ENCODE data around the gene FOXK1. TPM values are rescaled to one million over a fixed set of nuclear protein-coding genes. Genes with fewer than 3 reads are reported as not detected.

Gene FOXK1
- total and polyA plus RNA-seq, 2 of the 13 experiments (the other 11 are each of a cell fraction or from before 2014, with no cell fraction given): 4.6 to 8.8 TPM

DNA sequence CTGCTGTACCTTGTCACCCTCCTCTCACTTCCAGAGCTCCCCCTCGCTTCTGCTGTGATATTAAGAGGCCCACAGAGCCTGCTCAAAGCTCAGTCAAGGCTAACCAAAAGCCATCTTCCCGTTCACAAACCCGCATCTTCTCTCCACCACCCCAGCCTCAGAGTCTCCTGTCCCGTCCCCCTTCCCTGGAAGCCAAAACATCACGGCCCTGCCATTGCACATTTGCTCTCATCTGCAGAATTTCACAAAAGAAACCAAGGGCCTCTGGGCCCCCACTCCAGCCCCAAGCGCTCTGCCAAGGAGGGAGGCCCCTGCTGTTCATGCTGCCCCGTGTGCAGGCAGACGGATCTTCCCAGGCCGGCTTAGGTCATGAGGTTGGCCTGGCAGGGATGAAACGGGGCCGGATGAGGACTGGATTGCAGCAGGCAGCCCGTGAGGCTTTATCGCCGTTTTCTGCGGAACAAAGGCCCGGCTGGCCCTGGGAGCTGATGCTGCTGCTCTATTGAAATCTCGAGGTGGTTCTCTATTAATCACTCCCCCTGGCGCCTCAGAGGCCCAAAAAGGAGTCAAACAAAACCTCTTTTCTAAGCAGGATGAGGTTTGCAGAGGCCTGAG is 31.6 kb upstream of the FOXK1 start:
- ATAC-seq (peak; percentile 89), FAIRE-seq (no peak), DNase-seq (ENCODE audit: low spot score) (peak; percentile 34)
- H3K27ac ChIP-seq (ENCODE audit: extremely low read length, insufficient read depth, low read length): peak overlapping the region; percentile 39
- H3K79me2 ChIP-seq (ENCODE audit: insufficient read depth, low read length): no peaks in the 10 kb centered on the region
- no peaks in the 10 kb centered on the region for H3K9me3 ChIP-seq (ENCODE audit: low read length)
- peaks cover 30% of the 10 kb centered on the region for H3K4me1 ChIP-seq (ENCODE audit: insufficient read depth, low read length)
- H3K4me2 ChIP-seq (ENCODE audit: low read depth, low read length): peak overlapping the region; percentile 54
- peak overlapping the region in 2 of 3 experiments; percentile 4 to 43; a peak in 4 of 6 replicates for H3K4me3 ChIP-seq (replicated peaks in 1 of 3; ENCODE audit: insufficient read depth in 1 of 3, low read depth in 2 of 3, low read length in 3 of 3)
- intact Hi-C loops (cut with micrococcal nuclease; ENCODE audit: unreplicated experiment): no loop called here
- no peaks in the 10 kb centered on the region for H4K20me1 ChIP-seq (ENCODE audit: insufficient read depth, low read length)
- POLR2A ChIA-PET: interaction anchor here (0.6 to 2.7 kb wide), 5 partner anchors 9 to 32 kb away, joined by 3 to 12 read pairs (median 3); no protein-coding TSS in a partner anchor
- no TSS peak for BruUV-seq (replicated peaks)
- H3K27me3 ChIP-seq (ENCODE audit: control insufficient read depth in 1 of 2, insufficient read depth in 2 of 2, low read length in 2 of 2): no peaks in the 10 kb centered on the region
- CTCF ChIA-PET (ENCODE audit: low intra/inter-chr PET ratio, low total read pairs): no interaction called here
- in situ Hi-C loops (cut with HindIII; ENCODE audit: extremely low pct_ligation_motif_present, low pct_unique_long_range_greater_than_20kb): no loop called here
- WGBS (ENCODE audit: low lambda C conversion rate): 61% methylated on average over 6 of the region's 18 CpGs
- H2AFZ ChIP-seq (ENCODE audit: low read length): peak overlapping the region; percentile 71
- H3K36me3 ChIP-seq (replicated peaks in 1 of 2; ENCODE audit: control insufficient read depth in 1 of 2, insufficient read depth in 2 of 2, low read length in 2 of 2): no peaks in the 10 kb centered on the region
- peak overlapping the region; percentile 48 for H3K9ac ChIP-seq (ENCODE audit: insufficient read depth, low read depth, low read length)
- TF ChIP-seq ZNF687 (CRISPR knock-in tag; IDR thresholded peaks at IDR 0.05): peak; percentile 92
- TF ChIP-seq ZNF512 (CRISPR knock-in tag; IDR thresholded peaks at IDR 0.05): no peak
- no peak for TF ChIP-seq SYNCRIP (IDR thresholded peaks at IDR 0.05; ENCODE audit: insufficient read depth, low read depth, low read length)
- TF ChIP-seq ZNF652 (CRISPR knock-in tag; IDR thresholded peaks at IDR 0.05; ENCODE audit: borderline replicate concordance, low read depth): no peak
- TF ChIP-seq, protein P1, sequence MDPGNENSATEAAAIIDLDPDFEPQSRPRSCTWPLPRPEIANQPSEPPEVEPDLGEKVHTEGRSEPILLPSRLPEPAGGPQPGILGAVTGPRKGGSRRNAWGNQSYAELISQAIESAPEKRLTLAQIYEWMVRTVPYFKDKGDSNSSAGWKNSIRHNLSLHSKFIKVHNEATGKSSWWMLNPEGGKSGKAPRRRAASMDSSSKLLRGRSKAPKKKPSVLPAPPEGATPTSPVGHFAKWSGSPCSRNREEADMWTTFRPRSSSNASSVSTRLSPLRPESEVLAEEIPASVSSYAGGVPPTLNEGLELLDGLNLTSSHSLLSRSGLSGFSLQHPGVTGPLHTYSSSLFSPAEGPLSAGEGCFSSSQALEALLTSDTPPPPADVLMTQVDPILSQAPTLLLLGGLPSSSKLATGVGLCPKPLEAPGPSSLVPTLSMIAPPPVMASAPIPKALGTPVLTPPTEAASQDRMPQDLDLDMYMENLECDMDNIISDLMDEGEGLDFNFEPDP (CRISPR knock-in tag; conservative IDR thresholded peaks at IDR 0.05): no peak
- TF ChIP-seq ZNF547 (CRISPR knock-in tag; IDR thresholded peaks at IDR 0.05): no peak
- TF ChIP-seq ZFP1 (CRISPR knock-in tag; IDR thresholded peaks at IDR 0.05): no peak
- peak; percentile 48; the same call in 1 of the 2 replicates for TF ChIP-seq ZBTB33 (CRISPR knock-in tag; IDR thresholded peaks at IDR 0.05)
- TF ChIP-seq ZNF674 (CRISPR knock-in tag; IDR thresholded peaks at IDR 0.05; ENCODE audit: low read depth): no peak
- no peak for TF ChIP-seq CHD4 (IDR thresholded peaks at IDR 0.05; ENCODE audit: borderline replicate concordance, low read length)
- TF ChIP-seq ZNF20 (CRISPR knock-in tag; IDR thresholded peaks at IDR 0.05): no peak
- TF ChIP-seq, protein P2, sequence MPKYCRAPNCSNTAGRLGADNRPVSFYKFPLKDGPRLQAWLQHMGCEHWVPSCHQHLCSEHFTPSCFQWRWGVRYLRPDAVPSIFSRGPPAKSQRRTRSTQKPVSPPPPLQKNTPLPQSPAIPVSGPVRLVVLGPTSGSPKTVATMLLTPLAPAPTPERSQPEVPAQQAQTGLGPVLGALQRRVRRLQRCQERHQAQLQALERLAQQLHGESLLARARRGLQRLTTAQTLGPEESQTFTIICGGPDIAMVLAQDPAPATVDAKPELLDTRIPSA (CRISPR knock-in tag; IDR thresholded peaks at IDR 0.05; ENCODE audit: borderline replicate concordance): no peak
- TF ChIP-seq, protein P3, sequence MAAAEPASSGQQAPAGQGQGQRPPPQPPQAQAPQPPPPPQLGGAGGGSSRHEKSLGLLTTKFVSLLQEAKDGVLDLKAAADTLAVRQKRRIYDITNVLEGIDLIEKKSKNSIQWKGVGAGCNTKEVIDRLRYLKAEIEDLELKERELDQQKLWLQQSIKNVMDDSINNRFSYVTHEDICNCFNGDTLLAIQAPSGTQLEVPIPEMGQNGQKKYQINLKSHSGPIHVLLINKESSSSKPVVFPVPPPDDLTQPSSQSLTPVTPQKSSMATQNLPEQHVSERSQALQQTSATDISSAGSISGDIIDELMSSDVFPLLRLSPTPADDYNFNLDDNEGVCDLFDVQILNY (CRISPR knock-in tag; conservative IDR thresholded peaks at IDR 0.05): no peak

Data from HepG2 (cell line).